ENCODE data around the gene HSPD1.
"Not testable (repeated sequence)": the region's sequence is repeated elsewhere in the genome, so short reads cannot be mapped to it uniquely, and the experiment has no call there.

The HSPD1 gene

GRCh38 chr2:197496695-197497094, 2.9 kb downstream of the HSPD1 start:
- DNase-seq (ENCODE audit: low read depth) = no peak

GRCh38 chr2:197495433-197496134, 4.1 kb downstream of the HSPD1 start:
- no peak for DNase-seq (ENCODE audit: low read depth)

- DNase-seq (ENCODE audit: low read depth) = no peak
Measured at GRCh38 chr2:197487385-197487784, 12.3 kb downstream of the HSPD1 start.

- no peak for DNase-seq (ENCODE audit: low read depth)
Measured at GRCh38 chr2:197486175-197486574, 13.5 kb downstream of the HSPD1 start.

- DNase-seq (ENCODE audit: low read depth) = not testable (repeated sequence)
Measured at GRCh38 chr2:197484248-197484647, 15.4 kb downstream of the HSPD1 start.

GRCh38 chr2:197480165-197481036, 19.2 kb downstream of the HSPD1 start:
- DNase-seq (ENCODE audit: low read depth) = no peak

- DNase-seq (ENCODE audit: low read depth) = no peak
Measured at GRCh38 chr2:197477797-197478196, 21.8 kb downstream of the HSPD1 start.

- no peak for DNase-seq (ENCODE audit: low read depth)
Measured at GRCh38 chr2:197472166-197472565, 27.5 kb downstream of the HSPD1 start.

- DNase-seq (ENCODE audit: low read depth) = no peak
Measured at GRCh38 chr2:197464175-197464574, 35.5 kb downstream of the HSPD1 start.

- no peak for DNase-seq (ENCODE audit: low read depth)
Measured at GRCh38 chr2:197461057-197461456, 38.6 kb downstream of the HSPD1 start.

- DNase-seq (ENCODE audit: low read depth) = no peak
Measured at GRCh38 chr2:197460649-197461048, 39.0 kb downstream of the HSPD1 start.

GRCh38 chr2:197455428-197455827, 44.2 kb downstream of the HSPD1 start:
- no peak for DNase-seq (ENCODE audit: low read depth)

GRCh38 chr2:197454923-197455322, 44.7 kb downstream of the HSPD1 start:
- no peak for DNase-seq (ENCODE audit: low read depth)

- DNase-seq (ENCODE audit: low read depth) = no peak
Measured at GRCh38 chr2:197453914-197454398, 45.7 kb downstream of the HSPD1 start.

- DNase-seq (ENCODE audit: low read depth) = peak; percentile 94
Measured at GRCh38 chr2:197453123-197453913, 46.3 kb downstream of the HSPD1 start, which contains the start of gene COQ10B. Gene COQ10B, plus strand, starts transcription at chr2:197453552. Its CDS starts 9 bp downstream, at chr2:197453561.

- DNase-seq (ENCODE audit: low read depth) = no peak
Measured at GRCh38 chr2:197452754-197453122, 46.9 kb downstream of the HSPD1 start.

- DNase-seq (ENCODE audit: low read depth) = not testable (repeated sequence)
Measured at GRCh38 chr2:197450935-197451358, 48.7 kb downstream of the HSPD1 start.

GRCh38 chr2:197450465-197450864, 49.2 kb downstream of the HSPD1 start:
- no peak for DNase-seq (ENCODE audit: low read depth)

GRCh38 chr2:197446844-197447243, 52.8 kb downstream of the HSPD1 start:
- DNase-seq (ENCODE audit: low read depth) = no peak

- DNase-seq (ENCODE audit: low read depth) = no peak
Measured at GRCh38 chr2:197445746-197446145, 53.9 kb downstream of the HSPD1 start.

- DNase-seq (ENCODE audit: low read depth) = no peak
Measured at GRCh38 chr2:197442857-197443256, 56.8 kb downstream of the HSPD1 start.

GRCh38 chr2:197437380-197437779, 62.3 kb downstream of the HSPD1 start:
- DNase-seq (ENCODE audit: low read depth) = no peak

Data from activated T-cell treated with anti-CD3 and anti-CD28 coated beads for 1 hour (primary cell).